GM19099 (cell line): Measurements from ENCODE around the gene ATG2A.
A peak's percentile ranks its signal among the peaks of the same experiment; 100 is the strongest.

Source experiments
- POLR2A ChIP-seq: IDR thresholded peaks from 3 replicates; pipeline ENCODE4 v1.6.1; 2011; ENCODE audit warnings: low read depth; ENCODE audit not compliant: insufficient read length; ENCODE audit errors: extremely low read depth

Gene ATG2A

DNA sequence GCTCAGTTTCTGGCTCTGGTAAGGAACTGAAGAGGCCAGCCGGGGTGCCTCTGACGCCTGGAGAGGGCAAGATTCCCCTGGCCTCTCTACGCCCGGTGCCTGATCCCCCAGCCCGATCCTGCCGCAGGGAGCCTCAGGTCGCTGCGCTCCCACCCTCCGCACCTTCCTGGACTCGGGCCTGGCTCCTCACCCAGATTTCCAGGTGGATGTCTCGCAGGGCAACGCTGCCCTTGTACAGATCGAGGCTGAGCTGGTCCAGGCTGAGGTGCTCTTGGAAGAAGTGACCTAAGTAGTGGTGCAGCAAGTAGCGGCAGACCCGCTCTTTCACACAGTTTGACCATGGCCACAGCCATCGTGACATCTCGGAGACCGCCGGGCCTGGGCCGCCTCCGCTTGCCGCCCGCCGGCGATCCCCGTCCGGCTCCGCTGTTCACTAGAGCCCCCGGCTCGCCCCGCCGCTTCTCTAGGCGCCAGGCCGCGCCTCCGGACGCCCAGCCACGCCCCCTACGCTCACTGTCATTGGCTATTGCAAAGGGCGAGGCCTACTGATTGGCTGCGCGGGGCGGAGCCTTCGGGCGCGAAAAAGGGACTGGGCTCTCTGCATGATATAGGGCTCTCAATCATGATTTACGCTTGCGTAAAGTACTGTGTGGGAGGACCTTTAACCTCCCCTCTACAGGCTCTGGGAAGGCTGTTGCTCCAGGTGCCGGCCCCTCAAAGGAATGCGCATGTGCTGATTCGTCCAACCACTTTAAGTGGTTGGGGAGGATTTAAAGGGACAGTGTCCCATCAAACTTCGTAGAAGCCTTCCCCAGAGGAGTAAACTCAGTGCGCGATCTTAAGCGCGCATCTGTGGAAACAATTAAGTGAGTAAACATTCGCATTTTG, at the start of gene ATG2A:
ATG2A (minus strand) TSS at position 435 of the 888 bp plus-strand sequence; CDS start at position 361, 74 bp downstream.
- peak; percentile 79 for TF ChIP-seq POLR2A

DNA sequence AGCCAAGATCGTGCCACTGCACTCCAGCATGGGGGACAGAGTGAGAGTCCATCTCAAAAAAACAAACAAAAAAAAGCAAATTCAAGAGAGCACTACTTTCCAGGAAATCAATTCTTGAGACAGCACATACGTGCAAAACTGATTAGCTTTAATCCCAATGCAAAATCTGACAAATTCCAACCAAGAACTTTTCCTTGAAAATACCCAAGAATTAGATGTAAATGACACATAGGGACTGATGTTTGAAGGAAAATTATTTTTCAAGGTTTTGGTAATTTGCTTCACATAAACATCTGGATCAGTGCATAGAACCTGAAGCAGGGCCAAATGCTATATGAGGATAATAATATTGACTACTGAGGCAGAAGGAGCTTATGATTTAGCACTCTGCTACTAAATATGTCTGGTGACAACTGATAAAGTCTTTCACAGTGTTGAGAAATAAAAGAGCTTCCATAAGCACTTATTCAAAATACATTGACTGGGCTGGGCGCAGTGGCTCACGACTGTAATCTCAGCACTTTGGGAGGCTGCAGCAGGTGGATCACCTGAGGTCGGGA, 46.1 kb upstream of the ATG2A start:
- TF ChIP-seq POLR2A, result no peak

GRCh38 chr11:64960719-64961118, 43.7 kb upstream of the ATG2A start:
- no peak for TF ChIP-seq POLR2A

DNA sequence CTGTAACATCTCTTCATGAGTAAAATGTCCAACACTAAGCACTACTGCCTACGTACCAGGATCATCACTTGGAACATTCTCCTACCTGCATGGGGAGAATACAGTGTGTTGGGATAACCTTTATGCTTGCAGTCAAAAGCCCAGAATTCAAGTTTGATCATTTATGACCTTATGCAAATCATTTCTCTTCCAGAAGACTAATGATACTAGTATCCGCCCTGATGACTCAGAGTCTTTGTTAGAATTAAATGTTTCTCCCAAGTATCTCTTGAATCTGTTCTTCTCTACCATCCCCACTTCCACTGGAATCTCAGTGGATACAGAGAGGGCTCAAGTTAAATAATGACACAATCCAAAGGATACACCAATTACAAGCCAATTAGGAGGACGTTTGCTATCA, 42.5 kb upstream of the ATG2A start:
- no peak for TF ChIP-seq POLR2A

DNA sequence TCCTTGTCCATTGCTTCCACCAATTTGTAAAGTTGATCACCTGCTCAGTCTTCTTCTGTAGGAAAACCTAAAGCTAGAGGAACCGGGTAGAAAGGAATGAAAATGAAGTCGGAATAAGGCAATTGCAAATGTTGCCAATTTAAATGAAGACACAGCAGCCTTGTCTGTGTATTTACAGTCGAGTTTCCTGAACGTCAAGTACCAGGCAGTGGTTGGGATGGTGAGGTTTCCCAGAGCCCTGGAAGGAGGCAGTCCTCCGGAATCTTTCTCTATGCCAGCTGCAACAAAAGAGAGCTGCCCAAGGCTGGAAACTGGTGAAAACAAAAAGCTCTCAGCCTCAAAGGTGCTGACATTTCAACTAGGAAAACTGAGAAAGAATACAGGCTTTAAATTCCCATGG, 37.2 kb upstream of the ATG2A start:
- TF ChIP-seq POLR2A, result no peak

DNA sequence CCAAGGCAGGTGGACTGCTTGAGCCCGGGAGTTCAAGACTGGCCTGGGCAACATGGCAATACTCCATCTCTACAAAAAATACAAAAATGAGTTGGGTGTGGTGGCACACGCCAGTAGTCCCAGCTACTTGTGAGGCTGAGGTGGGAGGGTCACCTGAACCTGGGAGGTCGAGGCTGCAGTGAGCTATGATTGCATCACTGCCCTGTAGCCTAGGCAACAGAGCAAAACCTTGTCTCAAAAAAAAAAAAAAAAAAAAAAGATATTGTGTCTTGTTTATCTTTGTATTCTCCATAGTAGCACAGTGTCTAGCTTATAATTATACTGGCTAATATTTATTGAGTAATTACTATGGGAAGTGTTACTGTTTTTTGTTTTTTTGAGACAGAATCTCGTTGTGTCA, 34.5 kb upstream of the ATG2A start:
- no peak for TF ChIP-seq POLR2A

- TF ChIP-seq POLR2A, result no peak
Observed at GRCh38 chr11:64947208-64947814, 30.3 kb upstream of the ATG2A start.

DNA sequence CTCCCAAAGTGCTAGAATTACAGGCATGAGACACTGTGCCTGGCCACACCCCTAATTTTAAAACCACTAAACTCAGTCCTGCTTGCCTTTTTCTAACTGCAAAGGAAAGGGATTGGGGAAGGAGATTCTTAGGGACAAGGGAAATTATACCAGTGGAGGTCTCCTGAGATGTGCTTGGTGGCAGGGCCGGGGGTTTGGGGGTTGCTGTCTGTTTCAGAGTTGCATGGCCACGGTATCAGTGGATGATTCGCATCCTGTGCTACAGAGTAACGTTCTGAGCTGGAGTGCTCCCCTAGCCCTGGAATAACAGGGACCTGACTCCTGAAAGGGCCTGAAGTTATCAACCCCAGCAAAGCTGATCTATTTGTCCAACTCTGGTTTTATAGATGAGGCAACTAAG, 19.5 kb upstream of the ATG2A start:
- no peak for TF ChIP-seq POLR2A

GRCh38 chr11:64935359-64936081, 18.5 kb upstream of the ATG2A start, which contains the start of gene GPHA2:
Gene GPHA2 (minus strand): TSS chr11:64935893. CDS start chr11:64935460, 433 bp downstream.
- no peak for TF ChIP-seq POLR2A

GRCh38 chr11:64934682-64935358, 17.8 kb upstream of the ATG2A start:
- TF ChIP-seq POLR2A, result no peak

DNA sequence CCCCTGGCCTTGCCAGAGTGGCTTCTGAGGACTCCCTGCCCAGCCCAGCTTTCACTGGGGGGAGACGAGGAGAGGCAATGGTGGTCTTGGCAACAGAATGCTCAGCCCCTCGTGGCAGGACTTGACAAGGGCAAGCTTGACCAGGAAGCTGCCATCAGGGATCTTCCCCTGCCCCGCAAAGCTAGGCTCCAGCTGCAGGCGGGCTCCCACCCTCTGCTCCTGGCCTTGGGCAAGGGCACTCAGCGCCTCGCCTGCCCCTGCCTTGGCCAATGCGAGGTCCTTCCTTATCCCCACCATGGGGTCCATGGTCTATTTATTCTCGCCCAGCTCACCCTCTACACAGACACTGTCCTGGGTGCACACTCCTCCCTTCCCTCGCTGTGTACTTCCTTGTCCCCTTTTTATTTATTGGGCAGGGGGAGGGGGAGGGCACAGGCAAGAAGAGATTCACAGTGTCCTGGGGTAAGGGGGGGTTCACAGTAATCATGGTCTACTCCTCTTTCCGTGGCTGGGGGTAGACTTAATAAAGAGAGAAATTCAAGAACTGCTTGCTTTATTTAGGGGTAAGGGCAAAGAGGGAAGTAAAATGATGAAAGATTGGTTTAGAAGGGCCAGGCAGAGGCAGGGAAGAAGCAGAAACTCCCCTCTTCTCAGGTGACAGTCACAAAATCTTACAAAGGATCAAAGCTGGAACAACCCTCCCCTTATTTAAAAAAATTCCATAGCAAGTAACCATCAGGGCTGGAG, 17.1 kb upstream of the ATG2A start:
- no peak for TF ChIP-seq POLR2A

GRCh38 chr11:64933213-64933934, 16.4 kb upstream of the ATG2A start:
- TF ChIP-seq POLR2A, result no peak

DNA sequence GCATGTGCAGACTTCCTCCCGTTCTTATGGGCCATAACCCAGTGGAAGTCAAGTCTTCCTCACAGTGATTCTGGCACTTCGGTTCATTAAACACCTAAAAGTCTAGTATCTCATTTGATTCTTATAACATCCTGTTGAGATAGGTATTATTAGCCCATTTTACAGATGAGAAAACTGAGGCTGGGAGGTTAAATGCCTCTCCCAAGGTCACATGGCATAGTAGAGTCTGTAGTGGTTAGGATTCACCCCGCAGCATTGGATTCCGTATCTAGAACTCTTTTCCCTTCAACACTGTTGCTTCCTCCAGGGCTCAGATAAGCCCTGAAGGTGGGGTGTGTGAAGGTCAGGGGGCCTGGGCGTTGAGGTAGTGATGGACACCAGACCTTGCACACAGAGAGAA, 15.3 kb upstream of the ATG2A start:
- TF ChIP-seq POLR2A, result no peak
